CD4-positive, alpha-beta T cell treated with Interleukin-2 at 100 ng/mL for 4 hours (primary cell): ENCODE measurements around the gene ADAT2.
"Not testable (repeated sequence)": the region's sequence is repeated elsewhere in the genome, so short reads cannot be mapped to it uniquely, and the experiment has no call there.

Source experiments
- DNase-seq: peaks from one replicate; pipeline ENCODE4 v3.0.0-alpha.2; 2020; ENCODE audit warnings: low spot score

The ADAT2 gene

GRCh38 chr6:143450453-143451371 lies at the start of gene ADAT2, which contains the start of gene PEX3:
Gene ADAT2 (minus strand): TSS chr6:143450695. CDS start chr6:143450658, 37 bp downstream.
Gene PEX3 (plus strand): TSS chr6:143450805. CDS start chr6:143451043, 238 bp downstream.
- DNase-seq: peak; percentile 95

- peak; percentile 12 for DNase-seq
These were observed 47.9 kb upstream of the ADAT2 start for GRCh38 chr6:143498428-143498827.

- DNase-seq: no peak
These were observed 46.5 kb upstream of the ADAT2 start for GRCh38 chr6:143496974-143497373.

GRCh38 chr6:143490775-143491174 lies 40.3 kb upstream of the ADAT2 start:
- no peak for DNase-seq

GRCh38 chr6:143490244-143490643 lies 39.7 kb upstream of the ADAT2 start:
- no peak for DNase-seq

DNA sequence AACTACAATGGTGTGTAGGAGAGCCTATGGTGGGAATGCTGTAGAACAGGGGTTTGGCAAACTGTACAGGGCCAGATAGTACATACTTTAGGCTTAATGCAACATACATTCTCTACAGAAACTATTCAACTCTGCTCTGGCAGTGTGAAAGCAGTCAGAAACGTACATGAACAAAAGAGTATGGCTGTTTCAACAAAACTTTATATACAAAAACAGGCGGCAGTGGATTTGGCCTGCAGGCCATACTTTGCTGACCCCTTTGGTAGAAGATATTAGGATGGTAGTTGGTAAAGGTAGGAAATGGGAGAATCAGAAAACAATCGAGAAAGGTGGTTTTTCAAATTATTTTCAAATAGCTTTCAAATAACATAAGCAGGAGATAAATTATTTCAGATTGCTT lies 36.3 kb upstream of the ADAT2 start:
- DNase-seq: no peak

GRCh38 chr6:143485967-143486366 lies 35.5 kb upstream of the ADAT2 start:
- DNase-seq: no peak

GRCh38 chr6:143482593-143482992 lies 32.1 kb upstream of the ADAT2 start:
- DNase-seq: no peak

DNA sequence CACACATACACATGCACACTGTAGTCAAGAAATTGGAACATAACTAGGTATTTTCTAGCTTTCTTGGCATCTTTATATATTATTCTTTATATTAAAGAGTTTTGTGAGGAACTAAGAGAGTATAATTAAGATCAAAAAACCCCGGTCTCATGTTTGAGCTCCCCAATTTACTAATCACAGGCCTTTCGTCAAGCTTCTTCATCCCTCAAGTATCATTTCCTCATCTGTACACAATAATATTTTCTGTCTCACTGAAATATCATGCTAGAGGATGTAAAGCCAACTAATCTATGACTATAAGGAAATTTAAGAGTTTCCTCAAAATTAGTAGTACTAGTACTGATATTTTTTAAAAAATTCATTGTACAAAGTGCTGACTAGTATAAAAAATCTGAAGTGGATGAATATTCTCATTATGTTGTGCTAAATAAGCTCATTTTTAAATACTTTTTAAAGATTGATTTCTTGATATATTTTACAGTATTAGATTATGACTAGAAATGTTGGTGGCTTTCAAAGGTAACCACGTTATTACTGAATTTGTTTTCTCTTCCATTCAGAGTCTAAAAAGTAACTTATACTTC lies 28.1 kb upstream of the ADAT2 start:
- no peak for DNase-seq

- DNase-seq: no peak
These were observed 26.1 kb upstream of the ADAT2 start for GRCh38 chr6:143476545-143476944.

DNA sequence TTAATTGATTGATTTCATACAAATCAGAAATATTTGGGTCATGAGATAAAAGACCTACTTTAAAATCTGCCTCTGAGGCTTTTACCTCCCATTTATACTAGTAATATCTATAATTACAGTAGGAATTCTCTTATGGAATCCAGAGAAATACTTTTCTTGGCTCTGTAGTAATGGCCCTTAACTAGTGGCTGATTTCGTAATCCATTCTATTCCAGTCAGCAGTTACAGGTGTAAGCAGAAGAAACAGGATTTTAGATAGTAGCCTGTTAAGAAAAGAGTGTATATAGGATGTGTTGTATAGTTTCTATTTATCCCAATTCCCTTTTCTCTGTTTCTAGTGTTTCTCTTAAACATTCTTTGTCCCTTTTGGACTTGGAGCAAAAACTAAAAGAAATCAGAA lies 21.3 kb upstream of the ADAT2 start:
- DNase-seq: no peak

GRCh38 chr6:143468823-143469222 lies 18.3 kb upstream of the ADAT2 start:
- DNase-seq: not testable (repeated sequence)

DNA sequence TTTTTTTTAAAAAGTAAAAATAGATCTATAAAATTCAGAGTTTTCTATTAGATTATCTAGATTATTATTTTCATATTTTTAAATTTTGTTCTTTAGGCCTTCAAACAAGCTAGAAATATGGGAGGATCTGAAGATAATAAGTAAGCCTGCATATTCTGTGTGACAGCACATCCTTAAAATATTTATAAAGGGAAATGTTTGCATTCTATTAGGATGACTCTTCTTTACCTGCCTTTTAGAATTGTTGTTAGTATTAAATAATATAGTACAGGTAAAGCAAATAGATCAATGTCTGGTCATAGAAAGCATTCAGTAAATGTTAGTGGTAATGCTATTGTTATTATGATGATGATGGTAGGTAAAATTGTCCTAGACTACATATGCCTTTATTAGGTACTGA lies 17.5 kb upstream of the ADAT2 start:
- no peak for DNase-seq

DNA sequence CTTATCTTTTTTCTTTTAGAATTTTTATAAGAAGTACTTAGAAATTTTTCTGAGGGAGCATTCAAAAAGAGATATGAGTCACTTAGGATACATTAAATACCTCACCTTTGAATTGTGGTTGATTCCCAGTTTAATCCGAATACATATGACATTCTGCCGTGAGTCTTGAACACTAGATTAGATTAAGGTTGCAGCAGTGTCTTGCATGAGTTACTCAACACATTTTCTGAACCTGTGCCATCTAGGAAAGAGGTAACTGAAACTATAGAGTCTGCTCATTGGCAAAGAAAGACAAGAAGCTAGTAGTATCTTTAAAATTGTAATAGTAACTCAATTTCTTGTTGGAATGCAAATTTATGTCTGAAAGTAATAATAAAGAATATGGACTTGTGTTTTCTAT lies 15.1 kb upstream of the ADAT2 start:
- DNase-seq: no peak

DNA sequence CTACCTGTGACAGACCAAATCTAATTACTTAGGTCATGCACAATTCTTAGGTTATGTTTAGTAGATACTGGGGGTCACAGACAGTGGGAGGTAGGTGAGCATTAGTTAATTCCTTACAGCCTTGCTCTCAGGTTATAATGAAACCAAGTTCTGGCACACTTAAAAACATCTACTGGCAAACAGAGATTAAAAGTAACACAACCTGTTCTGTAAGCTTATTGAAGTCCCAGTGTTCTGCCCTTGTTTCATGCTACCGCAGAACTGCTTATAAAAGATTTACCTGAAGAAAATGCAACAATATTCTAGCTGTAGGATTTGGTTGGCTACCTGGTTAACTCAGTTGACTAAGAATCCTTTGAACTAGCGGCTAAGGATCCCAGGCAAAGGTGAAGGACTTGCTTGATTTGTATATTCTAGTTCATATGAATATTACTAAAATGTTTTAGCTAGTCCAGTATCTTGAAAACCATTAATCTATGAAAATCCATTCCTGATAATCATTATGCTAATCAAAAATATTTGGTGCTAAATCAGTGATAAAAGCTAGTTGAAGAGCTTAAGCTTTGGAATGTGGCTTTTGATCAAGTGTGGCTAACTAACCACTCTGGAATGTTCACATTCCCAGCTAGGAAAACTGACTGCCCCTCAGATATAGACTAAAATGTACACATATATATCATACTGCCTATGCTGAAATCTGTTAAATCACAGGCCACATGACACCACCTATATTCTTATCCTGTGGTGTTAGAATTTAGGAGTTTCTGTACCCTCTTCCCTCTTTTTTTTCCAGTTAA lies 7.3 kb upstream of the ADAT2 start:
- no peak for DNase-seq

DNA sequence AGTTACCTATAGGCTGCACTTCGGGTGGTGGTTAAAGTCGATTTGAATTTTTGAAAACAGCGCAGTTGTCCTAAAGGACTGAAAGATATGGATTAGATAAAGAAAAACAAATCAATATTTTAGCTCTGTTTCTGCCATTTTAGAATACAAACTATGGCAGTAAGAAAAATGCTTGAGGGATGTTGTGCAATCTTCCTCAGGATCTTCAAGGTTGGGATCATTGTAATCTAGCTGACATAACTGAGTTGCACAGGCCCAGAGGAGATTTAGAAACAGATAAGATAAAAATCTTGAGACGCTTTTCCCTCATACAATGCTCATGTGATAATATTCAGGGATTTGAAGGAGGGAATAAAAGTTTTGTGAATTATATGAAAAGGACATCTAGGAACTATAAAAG lies 1.0 kb upstream of the ADAT2 start:
- DNase-seq: no peak

- DNase-seq: peak; percentile 63
These were observed 612 bp downstream of the ADAT2 start for GRCh38 chr6:143449714-143450452.

DNA sequence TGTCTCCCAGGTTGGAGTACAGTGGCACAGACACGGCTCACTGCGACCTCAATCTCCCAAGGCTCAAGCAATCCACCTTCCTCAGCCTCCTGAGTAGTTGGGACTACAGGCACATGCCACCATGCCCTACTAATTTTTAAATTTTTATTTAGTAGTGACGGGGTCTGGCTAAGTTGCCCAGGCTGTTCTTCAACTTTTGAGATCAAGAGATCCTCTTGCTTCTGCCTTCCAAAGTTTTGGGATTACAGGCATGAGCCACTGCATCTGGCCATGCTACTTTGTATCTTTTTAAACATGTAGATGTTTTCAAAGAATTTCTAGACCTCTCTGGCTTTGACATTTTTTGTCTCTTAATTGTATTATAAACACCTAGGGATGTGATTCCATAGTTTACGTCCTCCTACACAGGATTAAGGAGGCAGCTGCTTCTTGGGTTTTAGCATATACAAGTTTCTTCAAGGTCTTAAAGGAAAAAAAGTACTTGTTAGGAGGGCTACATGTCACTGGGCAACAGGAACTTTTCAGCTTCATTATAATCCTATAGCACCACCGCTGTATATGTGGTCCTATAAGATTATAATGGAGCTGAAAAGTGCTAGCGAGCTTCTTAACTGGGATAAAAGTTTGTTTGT lies 1.3 kb downstream of the ADAT2 start:
- no peak for DNase-seq

DNA sequence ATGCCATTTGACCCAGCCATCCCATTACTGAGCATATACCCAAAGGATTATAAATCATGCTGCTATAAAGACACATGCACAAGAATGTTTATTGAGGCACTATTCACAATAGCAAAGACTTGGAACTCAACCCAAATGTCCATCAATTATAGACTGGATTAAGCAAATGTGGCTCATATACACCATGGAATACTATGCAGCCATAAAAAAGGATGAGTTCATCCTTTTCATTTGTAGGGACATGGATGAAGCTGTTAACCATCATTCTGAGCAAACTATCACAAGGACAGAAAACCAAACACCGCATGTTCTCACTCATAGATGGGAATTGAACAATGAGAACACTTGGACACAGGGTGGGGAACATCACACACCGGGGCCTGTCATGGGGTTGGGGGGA lies 2.6 kb downstream of the ADAT2 start:
- DNase-seq: not testable (repeated sequence)

DNA sequence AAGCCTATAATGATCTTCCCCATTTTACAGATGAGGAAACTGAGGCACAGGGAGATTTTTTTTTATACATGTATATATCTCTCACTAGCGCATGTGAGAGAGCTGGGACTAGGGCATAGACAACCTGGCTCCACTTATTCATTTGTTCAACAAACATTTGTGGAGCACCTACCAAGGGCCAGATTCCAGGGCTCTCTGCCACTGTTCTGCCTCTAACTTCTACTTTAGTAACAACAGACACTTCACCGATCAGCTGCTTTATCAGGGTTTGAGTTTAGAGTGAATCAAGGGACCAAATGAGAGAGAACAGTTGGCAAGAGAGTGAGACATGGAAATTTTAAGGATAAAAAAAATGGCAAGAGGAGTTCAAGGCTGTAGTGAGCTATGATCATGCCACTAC lies 7.4 kb downstream of the ADAT2 start:
- no peak for DNase-seq
